Calu3 (cell line): Measurements from ENCODE around the gene TMPRSS15. TPM values are rescaled to one million over a fixed set of nuclear protein-coding genes. Genes with fewer than 3 reads are reported as not detected.

Experiments used
- BruUV-seq: library from RNA; stranded (reverse); fragments of 400-500 nt; replicated peaks from 2 replicates; lab custom pipeline; 2021; lab: Mats Ljungman, UMichigan
- CTCF ChIA-PET: fragments of 300-600 bp; sonication (Branson Sonifier 250); formaldehyde crosslinking; loops from one replicate; lab custom pipeline; 2022; ENCODE audit warnings: antibody characterized with exemption; lab: Charles Lee
- DNase-seq: peaks from one replicate; pipeline ENCODE4 v3.0.0; 2022
- H3K27ac Mint-ChIP-seq: one replicate; pipeline ENCODE4 v1.8.0; 2022; ENCODE audit warnings: mixed read lengths; ENCODE audit not compliant: unreplicated experiment
- H3K27me3 Mint-ChIP-seq: one replicate; pipeline ENCODE4 v1.8.0; 2022; ENCODE audit warnings: mixed read lengths; ENCODE audit not compliant: unreplicated experiment
- H3K36me3 Mint-ChIP-seq: one replicate; pipeline ENCODE4 v1.8.0; 2022; ENCODE audit warnings: mild to moderate bottlenecking, moderate library complexity, mixed read lengths; ENCODE audit not compliant: insufficient read depth, unreplicated experiment
- H3K4me1 Mint-ChIP-seq: one replicate; pipeline ENCODE4 v1.8.0; 2022; ENCODE audit warnings: mild to moderate bottlenecking, low read depth, mixed read lengths; ENCODE audit not compliant: unreplicated experiment
- H3K4me3 Mint-ChIP-seq: one replicate; pipeline ENCODE4 v1.8.0; 2022; ENCODE audit warnings: mild to moderate bottlenecking, low read depth, moderate library complexity, mixed read lengths; ENCODE audit not compliant: unreplicated experiment
- H3K9me3 Mint-ChIP-seq: one replicate; pipeline ENCODE4 v1.8.0; 2022; ENCODE audit warnings: low read depth, mixed read lengths; ENCODE audit not compliant: unreplicated experiment
- intact Hi-C: fragments of 100-400 bp; cut with micrococcal nuclease; formaldehyde crosslinking; loops from one replicate; pipeline ENCODE4 v1.10.0; 2022; ENCODE audit not compliant: unreplicated experiment
- total RNA-seq: library from RNA; stranded (reverse); gene quantifications from 2 replicates; pipeline ENCODE4 v1.2.3, GENCODE V29; 2022
- TF ChIP-seq, protein P1 (sequence below): fragments of 200-600 bp; IDR thresholded peaks from one replicate; pipeline ENCODE4 v1.8.0; 2022; ENCODE audit warnings: antibody characterized with exemption; ENCODE audit not compliant: unreplicated experiment

Gene TMPRSS15
- total RNA-seq, 1 experiment from 2014 or later = not detected

DNA sequence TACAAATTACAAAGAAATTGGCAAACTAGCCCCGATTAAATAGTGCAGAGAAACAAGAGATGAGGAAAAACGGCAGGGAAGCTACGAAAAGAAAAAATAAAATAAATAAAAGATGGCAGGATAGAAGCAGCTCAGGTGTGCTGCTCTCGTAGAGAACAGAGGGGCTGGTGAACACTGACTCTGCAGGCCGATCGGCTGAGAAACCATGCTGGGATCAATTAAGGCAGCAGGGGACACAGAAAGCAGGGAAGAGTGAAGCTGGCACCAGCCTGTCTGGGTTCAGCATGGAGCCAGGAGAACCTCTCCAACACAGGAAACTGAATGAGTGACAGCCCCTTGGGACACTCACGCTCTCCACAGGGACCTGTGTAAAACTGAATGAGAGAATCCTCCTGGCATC lies 39.5 kb upstream of the TMPRSS15 start:
- Mint-ChIP-seq H3K4me3 (no peak overlapping the region), H3K36me3 (no peaks in the 10 kb centered on the region), H3K9me3 (peaks cover 5% of the 10 kb centered on the region), H3K27ac (no peak overlapping the region), H3K27me3 (no peaks in the 10 kb centered on the region), H3K4me1 (no peaks in the 10 kb centered on the region)
- CTCF ChIA-PET = no interaction called here
- intact Hi-C loops = no loop called here
- no peak for DNase-seq
- TF ChIP-seq, protein P1, sequence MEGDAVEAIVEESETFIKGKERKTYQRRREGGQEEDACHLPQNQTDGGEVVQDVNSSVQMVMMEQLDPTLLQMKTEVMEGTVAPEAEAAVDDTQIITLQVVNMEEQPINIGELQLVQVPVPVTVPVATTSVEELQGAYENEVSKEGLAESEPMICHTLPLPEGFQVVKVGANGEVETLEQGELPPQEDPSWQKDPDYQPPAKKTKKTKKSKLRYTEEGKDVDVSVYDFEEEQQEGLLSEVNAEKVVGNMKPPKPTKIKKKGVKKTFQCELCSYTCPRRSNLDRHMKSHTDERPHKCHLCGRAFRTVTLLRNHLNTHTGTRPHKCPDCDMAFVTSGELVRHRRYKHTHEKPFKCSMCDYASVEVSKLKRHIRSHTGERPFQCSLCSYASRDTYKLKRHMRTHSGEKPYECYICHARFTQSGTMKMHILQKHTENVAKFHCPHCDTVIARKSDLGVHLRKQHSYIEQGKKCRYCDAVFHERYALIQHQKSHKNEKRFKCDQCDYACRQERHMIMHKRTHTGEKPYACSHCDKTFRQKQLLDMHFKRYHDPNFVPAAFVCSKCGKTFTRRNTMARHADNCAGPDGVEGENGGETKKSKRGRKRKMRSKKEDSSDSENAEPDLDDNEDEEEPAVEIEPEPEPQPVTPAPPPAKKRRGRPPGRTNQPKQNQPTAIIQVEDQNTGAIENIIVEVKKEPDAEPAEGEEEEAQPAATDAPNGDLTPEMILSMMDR = no peak
- BruUV-seq = no TSS peak

GRCh38 chr21:18430341-18430740 lies 26.8 kb upstream of the TMPRSS15 start:
- H3K27ac Mint-ChIP-seq = no peak overlapping the region
- H3K4me3 Mint-ChIP-seq = no peak overlapping the region
- TF ChIP-seq, protein P1 = no peak
- H3K27me3 Mint-ChIP-seq = no peaks in the 10 kb centered on the region
- CTCF ChIA-PET = no interaction called here
- no peaks in the 10 kb centered on the region for H3K4me1 Mint-ChIP-seq
- BruUV-seq = no TSS peak
- H3K9me3 Mint-ChIP-seq = peaks cover 3% of the 10 kb centered on the region
- no peak for DNase-seq
- intact Hi-C loops = no loop called here
- no peaks in the 10 kb centered on the region for H3K36me3 Mint-ChIP-seq

DNA sequence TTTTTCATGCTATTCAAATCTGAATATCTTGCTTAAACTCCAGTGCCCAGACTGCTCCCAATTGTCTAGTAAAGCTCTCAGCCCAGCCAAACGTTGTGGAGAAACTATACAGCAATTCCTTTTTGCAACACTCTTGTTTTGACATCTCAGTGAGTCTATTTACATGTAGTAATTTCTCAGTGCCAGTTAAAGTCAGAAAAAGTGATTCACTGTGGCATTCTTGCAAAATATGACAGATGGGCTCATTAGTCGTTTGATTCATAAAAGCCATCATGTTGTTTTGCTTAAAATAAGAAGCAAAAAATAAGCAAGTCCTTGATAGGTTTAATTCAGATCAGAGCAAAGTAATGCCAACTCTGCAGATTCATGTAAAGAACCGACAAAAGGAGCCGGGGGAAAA lies 20.7 kb upstream of the TMPRSS15 start:
- Mint-ChIP-seq H3K27ac (no peak overlapping the region), H3K4me3 (no peak overlapping the region), H3K9me3 (peaks cover 3% of the 10 kb centered on the region), H3K36me3 (no peaks in the 10 kb centered on the region), H3K4me1 (no peaks in the 10 kb centered on the region), H3K27me3 (no peaks in the 10 kb centered on the region)
- BruUV-seq = no TSS peak
- CTCF ChIA-PET = no interaction called here
- intact Hi-C loops = no loop called here
- TF ChIP-seq, protein P1 = no peak
- DNase-seq = no peak

- CTCF ChIA-PET = no interaction called here
- no peak overlapping the region for H3K27ac Mint-ChIP-seq
- no peaks in the 10 kb centered on the region for H3K27me3 Mint-ChIP-seq
- H3K9me3 Mint-ChIP-seq = peaks cover 6% of the 10 kb centered on the region
- intact Hi-C loops = no loop called here
- TF ChIP-seq, protein P1 = no peak
- DNase-seq = no peak
- H3K36me3 Mint-ChIP-seq = no peaks in the 10 kb centered on the region
- no peak overlapping the region for H3K4me3 Mint-ChIP-seq
- H3K4me1 Mint-ChIP-seq = no peaks in the 10 kb centered on the region
- BruUV-seq = no TSS peak
Observed at GRCh38 chr21:18417141-18417790, 13.7 kb upstream of the TMPRSS15 start.
